DOHH2 (cell line): ENCODE results near the gene SLC27A2.

ENCODE experiments used
- H3F3A ChIP-seq: fragments of 200-600 bp; sonication (generic), shearing (Covaris generic); 2 replicates; pipeline ENCODE4 v1.6.0; 2016; ENCODE audit warnings: antibody characterized with exemption, mild to moderate bottlenecking; ENCODE audit not compliant: control insufficient read depth, insufficient read depth
- H3K27ac ChIP-seq: fragments of 200-600 bp; sonication (generic); 2 replicates; pipeline ENCODE4 v1.5.1; 2014; ENCODE audit warnings: low read depth, mild to moderate bottlenecking, low read length, moderate library complexity
- H3K27me3 ChIP-seq: fragments of 200-600 bp; sonication (generic); 2 replicates; pipeline ENCODE4 v1.6.1; 2014; ENCODE audit warnings: mild to moderate bottlenecking, low read length, mixed read lengths; ENCODE audit not compliant: control insufficient read depth
- H3K36me3 ChIP-seq: fragments of 200-600 bp; sonication (generic); 2 replicates; pipeline ENCODE4 v1.6.1; 2014; ENCODE audit warnings: mild to moderate bottlenecking, low read length, moderate library complexity, mixed read lengths; ENCODE audit not compliant: control insufficient read depth
- H3K4me1 ChIP-seq: fragments of 200-600 bp; sonication (generic); 2 replicates; pipeline ENCODE4 v1.6.1; 2014; ENCODE audit warnings: mild to moderate bottlenecking, low read length, mixed read lengths; ENCODE audit not compliant: control insufficient read depth
- H3K4me2 ChIP-seq: fragments of 200-600 bp; sonication (generic); 2 replicates; pipeline ENCODE4 v1.6.0; 2014; ENCODE audit warnings: mild to moderate bottlenecking, low read length, moderate library complexity
- H3K4me3 ChIP-seq: fragments of 200-600 bp; sonication (generic); 2 replicates; pipeline ENCODE4 v1.5.1; 2014; ENCODE audit warnings: mild to moderate bottlenecking, low read length, mixed read lengths
- H3K79me2 ChIP-seq: fragments of 200-600 bp; sonication (generic); 2 replicates; pipeline ENCODE4 v1.6.1; 2014; ENCODE audit warnings: mild to moderate bottlenecking, low read length, mixed read lengths; ENCODE audit not compliant: control insufficient read depth
- H3K9me2 ChIP-seq: fragments of 200-600 bp; sonication (generic); replicated peaks from 2 replicates; pipeline ENCODE4 v1.6.1; 2014; ENCODE audit warnings: mild to moderate bottlenecking, low read length, mixed read lengths; ENCODE audit not compliant: control insufficient read depth
- H3K9me3 ChIP-seq: fragments of 200-600 bp; sonication (generic); 2 replicates; pipeline ENCODE4 v1.6.1; 2014; ENCODE audit warnings: antibody characterized with exemption, low read length, mixed read lengths; ENCODE audit not compliant: control insufficient read depth, insufficient read depth
- H4K20me1 ChIP-seq: fragments of 200-600 bp; sonication (generic); 2 replicates; pipeline ENCODE4 v1.6.0; 2014; ENCODE audit warnings: low read depth, mild to moderate bottlenecking, antibody characterized with exemption, low read length, moderate library complexity; ENCODE audit not compliant: control insufficient read depth, insufficient read depth
- EZH2phosphoT487 ChIP-seq: fragments of 200-600 bp; sonication (generic); IDR thresholded peaks from 2 replicates; pipeline ENCODE4 v1.6.1; 2017; ENCODE audit warnings: borderline replicate concordance, mild to moderate bottlenecking, antibody characterized with exemption, low read length, moderate library complexity, mixed read lengths
- TF ChIP-seq, protein P1 (sequence below): fragments of 200-600 bp; sonication (generic); IDR thresholded peaks from one replicate; pipeline ENCODE4 v1.5.1; 2014; ENCODE audit warnings: antibody characterized with exemption, mild to moderate bottlenecking, low read depth, low read length; ENCODE audit not compliant: poor library complexity, severe bottlenecking

The SLC27A2 gene

DNA sequence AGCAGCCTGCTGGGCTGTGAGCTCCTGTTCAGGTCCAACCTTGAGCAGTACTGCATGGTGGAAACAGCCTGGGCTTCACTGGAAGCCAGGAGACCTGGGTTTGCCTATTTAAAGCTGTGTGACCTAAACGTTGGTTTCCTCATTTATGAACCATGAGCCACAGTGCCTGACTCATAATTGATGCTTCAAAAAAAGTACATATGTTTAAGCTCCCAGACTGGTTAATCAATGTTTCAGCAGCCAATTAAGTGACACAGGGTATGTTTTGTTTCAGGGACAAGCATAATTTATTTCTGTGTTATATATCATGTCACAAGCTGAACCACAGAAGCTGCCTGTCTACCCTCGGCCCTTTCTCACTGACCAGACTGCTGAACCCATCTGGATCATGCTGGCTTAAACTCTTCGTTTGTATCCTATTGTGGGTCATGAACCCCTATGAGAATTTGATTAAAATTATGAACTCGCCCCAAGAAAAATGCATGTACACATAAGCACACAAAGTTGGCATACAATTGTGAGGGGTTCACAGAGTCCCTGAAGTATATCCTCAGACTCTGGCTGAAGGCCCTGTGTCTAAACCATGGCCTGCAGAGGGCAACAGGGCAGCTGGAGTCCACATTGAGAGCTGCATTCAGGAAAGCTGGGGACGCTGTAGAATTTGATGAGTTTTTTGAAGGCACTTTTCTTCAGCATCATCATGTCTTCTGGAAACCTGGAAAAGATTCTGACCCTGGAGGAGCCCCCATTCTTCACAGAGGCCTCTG, 59.9 kb downstream of the SLC27A2 start:
- Histone ChIP-seq H3K4me1 (no peaks in the 10 kb centered on the region), H3K79me2 (no peaks in the 10 kb centered on the region), H3K4me2 (no peak overlapping the region), H3K36me3 (no peaks in the 10 kb centered on the region), H3K27ac (no peak overlapping the region), H4K20me1 (no peaks in the 10 kb centered on the region), H3K9me3 (no peaks in the 10 kb centered on the region), H3K9me2 (no peaks in the 10 kb centered on the region), H3F3A (no peaks in the 10 kb centered on the region), H3K4me3 (no peak overlapping the region), H3K27me3 (no peaks in the 10 kb centered on the region)
- TF ChIP-seq EZH2phosphoT487: no peak
- TF ChIP-seq, protein P1, sequence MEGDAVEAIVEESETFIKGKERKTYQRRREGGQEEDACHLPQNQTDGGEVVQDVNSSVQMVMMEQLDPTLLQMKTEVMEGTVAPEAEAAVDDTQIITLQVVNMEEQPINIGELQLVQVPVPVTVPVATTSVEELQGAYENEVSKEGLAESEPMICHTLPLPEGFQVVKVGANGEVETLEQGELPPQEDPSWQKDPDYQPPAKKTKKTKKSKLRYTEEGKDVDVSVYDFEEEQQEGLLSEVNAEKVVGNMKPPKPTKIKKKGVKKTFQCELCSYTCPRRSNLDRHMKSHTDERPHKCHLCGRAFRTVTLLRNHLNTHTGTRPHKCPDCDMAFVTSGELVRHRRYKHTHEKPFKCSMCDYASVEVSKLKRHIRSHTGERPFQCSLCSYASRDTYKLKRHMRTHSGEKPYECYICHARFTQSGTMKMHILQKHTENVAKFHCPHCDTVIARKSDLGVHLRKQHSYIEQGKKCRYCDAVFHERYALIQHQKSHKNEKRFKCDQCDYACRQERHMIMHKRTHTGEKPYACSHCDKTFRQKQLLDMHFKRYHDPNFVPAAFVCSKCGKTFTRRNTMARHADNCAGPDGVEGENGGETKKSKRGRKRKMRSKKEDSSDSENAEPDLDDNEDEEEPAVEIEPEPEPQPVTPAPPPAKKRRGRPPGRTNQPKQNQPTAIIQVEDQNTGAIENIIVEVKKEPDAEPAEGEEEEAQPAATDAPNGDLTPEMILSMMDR: no peak

DNA sequence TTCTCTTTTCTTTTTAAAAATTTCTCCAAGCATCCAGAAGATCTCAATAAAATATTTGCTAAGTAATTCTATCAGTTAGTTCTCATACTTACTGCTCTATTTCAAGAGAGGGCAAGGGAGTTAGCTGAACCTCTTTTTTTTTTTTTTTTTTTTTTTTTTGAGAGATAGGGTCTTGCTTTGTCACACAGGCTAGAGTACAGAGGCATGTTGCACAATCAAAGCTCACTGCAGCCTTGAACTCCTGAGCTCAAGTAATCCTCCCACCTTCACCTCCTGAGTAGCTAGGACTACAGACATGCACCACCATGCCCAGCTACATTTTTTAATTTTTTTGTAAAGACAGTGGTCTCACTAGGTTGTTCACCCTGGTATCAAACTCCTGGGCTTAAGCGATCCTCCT, 62.2 kb downstream of the SLC27A2 start:
- TF ChIP-seq, protein P1: no peak
- no peak for TF ChIP-seq EZH2phosphoT487
- no peaks in the 10 kb centered on the region for H3K79me2 ChIP-seq
- no peaks in the 10 kb centered on the region for H3K9me3 ChIP-seq
- peaks cover 3% of the 10 kb centered on the region; the same call in 1 of the 2 replicates for H3K27me3 ChIP-seq
- no peaks in the 10 kb centered on the region for H4K20me1 ChIP-seq
- no peaks in the 10 kb centered on the region for H3K4me1 ChIP-seq
- no peak overlapping the region for H3K4me3 ChIP-seq
- H3K9me2 ChIP-seq: no peaks in the 10 kb centered on the region
- no peak overlapping the region for H3K4me2 ChIP-seq
- no peak overlapping the region for H3K27ac ChIP-seq
- no peaks in the 10 kb centered on the region for H3F3A ChIP-seq
- H3K36me3 ChIP-seq: no peaks in the 10 kb centered on the region

DNA sequence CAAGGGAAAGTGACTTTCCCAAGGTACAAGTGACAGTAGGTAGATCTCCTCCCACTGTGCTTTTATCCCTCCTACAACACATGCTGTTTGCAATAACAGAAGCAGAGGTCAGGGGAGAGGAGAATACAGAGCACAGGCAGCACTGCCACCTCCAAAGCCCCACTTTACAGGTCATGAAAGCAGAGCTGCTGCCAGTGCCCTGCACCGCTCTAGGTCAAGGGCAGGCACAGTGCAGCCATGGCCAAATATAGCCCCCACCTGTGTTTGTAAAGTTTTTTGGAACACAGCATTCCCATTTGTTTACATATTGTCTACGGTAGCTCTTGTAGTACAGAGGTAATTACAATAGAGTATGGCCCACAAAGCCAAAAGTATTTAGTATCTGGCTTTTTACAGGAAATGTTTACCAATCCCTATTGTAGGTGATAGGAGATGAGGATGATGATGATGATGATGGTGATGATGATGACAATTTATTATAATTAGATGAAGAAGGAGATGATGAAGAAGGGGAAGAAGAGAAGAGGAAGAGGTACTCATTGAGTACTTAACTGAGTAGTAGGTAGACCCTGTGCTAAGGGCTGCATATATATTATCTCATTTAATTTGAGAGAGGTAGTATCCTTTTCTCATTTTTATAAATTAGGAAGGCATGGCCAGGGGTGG, 63.1 kb downstream of the SLC27A2 start:
- no peaks in the 10 kb centered on the region for H3K9me2 ChIP-seq
- no peak overlapping the region for H3K27ac ChIP-seq
- no peaks in the 10 kb centered on the region for H4K20me1 ChIP-seq
- no peak overlapping the region for H3K4me3 ChIP-seq
- H3K4me1 ChIP-seq: no peaks in the 10 kb centered on the region
- no peak overlapping the region for H3K4me2 ChIP-seq
- TF ChIP-seq, protein P1: no peak
- no peak for TF ChIP-seq EZH2phosphoT487
- H3F3A ChIP-seq: no peaks in the 10 kb centered on the region
- no peaks in the 10 kb centered on the region for H3K36me3 ChIP-seq
- H3K27me3 ChIP-seq: peaks cover 7% of the 10 kb centered on the region
- H3K9me3 ChIP-seq: no peaks in the 10 kb centered on the region
- H3K79me2 ChIP-seq: no peaks in the 10 kb centered on the region
